Neural crest cell (in vitro differentiated cells): ENCODE results near the gene ZBTB26. TPM values are rescaled to one million over a fixed set of nuclear protein-coding genes. Genes with fewer than 3 reads are reported as not detected.
A peak's percentile ranks its signal among the peaks of the same experiment; 100 is the strongest.

Source experiments
- DNase-seq: peaks from one replicate; pipeline ENCODE4 v3.0.0; 2021; ENCODE audit warnings: low read depth, mixed read lengths, low spot score
- H3K27ac Mint-ChIP-seq: one replicate; pipeline ENCODE4 v1.8.0; 2021; ENCODE audit warnings: mild to moderate bottlenecking, mixed read lengths; ENCODE audit not compliant: unreplicated experiment
- H3K27me3 Mint-ChIP-seq: 2 replicates; pipeline ENCODE4 v1.8.0; 2021; ENCODE audit warnings: low read depth, mild to moderate bottlenecking, mixed read lengths
- H3K36me3 Mint-ChIP-seq: 2 replicates; pipeline ENCODE4 v1.8.0; 2021; ENCODE audit warnings: low read depth, mild to moderate bottlenecking, mixed read lengths
- H3K4me1 Mint-ChIP-seq: 2 replicates; pipeline ENCODE4 v1.8.0; 2021; ENCODE audit warnings: mixed read lengths
- H3K4me3 Mint-ChIP-seq: one replicate; pipeline ENCODE4 v1.8.0; 2021; ENCODE audit warnings: mild to moderate bottlenecking, mixed read lengths
- H3K9me3 Mint-ChIP-seq: 2 replicates; pipeline ENCODE4 v1.8.0; 2021; ENCODE audit warnings: mixed read lengths
- total RNA-seq: library from RNA; stranded (reverse); gene quantifications from 2 replicates; pipeline ENCODE4 v1.2.1, GENCODE V29; 2021
- TF ChIP-seq, protein P1 (sequence below): fragments of 200-600 bp; sonication (generic); conservative IDR thresholded peaks from 2 replicates; pipeline ENCODE4 v1.5.0; 2021; ENCODE audit warnings: antibody characterized with exemption, mild to moderate bottlenecking

Gene ZBTB26
- total RNA-seq, 1 donor from 2014 or later: 13.2 TPM

DNA sequence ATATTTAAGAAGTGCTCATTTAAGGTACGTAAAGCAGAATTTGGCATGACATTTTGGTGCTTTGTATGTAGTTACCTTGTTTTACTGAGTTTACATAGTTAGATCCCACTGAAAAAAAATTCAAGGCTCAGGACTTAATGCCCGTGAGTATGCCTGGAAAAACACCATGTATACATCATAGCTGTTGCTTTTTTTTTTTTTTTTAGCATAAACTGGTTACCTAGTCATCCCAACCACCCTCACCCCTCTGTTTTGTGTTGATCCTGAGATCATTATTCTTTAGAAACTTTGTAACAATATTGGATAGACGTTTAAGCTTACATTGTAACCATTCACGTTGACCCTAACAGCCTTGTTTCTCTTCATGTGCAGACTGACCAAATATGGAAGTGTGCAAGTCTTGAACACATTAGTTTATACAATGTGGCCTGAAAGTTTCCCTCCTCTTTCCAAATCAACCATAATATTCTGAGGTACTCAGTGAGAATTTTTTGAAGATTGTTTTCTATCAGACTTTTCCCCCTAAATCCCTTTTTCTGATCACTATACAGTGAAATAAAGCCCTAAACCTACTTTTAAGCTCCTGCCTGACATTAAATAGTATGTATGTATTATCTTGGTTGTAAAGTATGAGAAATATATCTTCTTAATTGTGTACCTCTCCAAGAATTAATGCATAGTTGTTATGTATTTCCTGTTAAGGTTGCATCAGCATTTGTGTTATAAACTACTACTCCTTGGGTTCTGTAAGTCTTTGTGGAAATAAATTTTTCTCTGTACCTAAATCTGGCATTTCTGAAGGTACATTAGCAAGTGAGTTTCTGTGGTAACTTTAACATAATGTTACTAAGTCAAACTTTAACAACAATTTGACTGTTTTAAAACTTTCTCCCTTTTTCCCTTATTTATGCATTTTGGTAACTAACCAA is 13.9 kb upstream of the ZBTB26 start:
- no peak for DNase-seq
- Mint-ChIP-seq H3K9me3 (no peaks in the 10 kb centered on the region), H3K27me3 (no peaks in the 10 kb centered on the region), H3K36me3 (peaks cover 4% of the 10 kb centered on the region), H3K27ac (no peak overlapping the region), H3K4me1 (peaks cover 59% of the 10 kb centered on the region), H3K4me3 (peak overlapping the region; percentile 75)
- TF ChIP-seq, protein P1, sequence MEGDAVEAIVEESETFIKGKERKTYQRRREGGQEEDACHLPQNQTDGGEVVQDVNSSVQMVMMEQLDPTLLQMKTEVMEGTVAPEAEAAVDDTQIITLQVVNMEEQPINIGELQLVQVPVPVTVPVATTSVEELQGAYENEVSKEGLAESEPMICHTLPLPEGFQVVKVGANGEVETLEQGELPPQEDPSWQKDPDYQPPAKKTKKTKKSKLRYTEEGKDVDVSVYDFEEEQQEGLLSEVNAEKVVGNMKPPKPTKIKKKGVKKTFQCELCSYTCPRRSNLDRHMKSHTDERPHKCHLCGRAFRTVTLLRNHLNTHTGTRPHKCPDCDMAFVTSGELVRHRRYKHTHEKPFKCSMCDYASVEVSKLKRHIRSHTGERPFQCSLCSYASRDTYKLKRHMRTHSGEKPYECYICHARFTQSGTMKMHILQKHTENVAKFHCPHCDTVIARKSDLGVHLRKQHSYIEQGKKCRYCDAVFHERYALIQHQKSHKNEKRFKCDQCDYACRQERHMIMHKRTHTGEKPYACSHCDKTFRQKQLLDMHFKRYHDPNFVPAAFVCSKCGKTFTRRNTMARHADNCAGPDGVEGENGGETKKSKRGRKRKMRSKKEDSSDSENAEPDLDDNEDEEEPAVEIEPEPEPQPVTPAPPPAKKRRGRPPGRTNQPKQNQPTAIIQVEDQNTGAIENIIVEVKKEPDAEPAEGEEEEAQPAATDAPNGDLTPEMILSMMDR: no peak

DNA sequence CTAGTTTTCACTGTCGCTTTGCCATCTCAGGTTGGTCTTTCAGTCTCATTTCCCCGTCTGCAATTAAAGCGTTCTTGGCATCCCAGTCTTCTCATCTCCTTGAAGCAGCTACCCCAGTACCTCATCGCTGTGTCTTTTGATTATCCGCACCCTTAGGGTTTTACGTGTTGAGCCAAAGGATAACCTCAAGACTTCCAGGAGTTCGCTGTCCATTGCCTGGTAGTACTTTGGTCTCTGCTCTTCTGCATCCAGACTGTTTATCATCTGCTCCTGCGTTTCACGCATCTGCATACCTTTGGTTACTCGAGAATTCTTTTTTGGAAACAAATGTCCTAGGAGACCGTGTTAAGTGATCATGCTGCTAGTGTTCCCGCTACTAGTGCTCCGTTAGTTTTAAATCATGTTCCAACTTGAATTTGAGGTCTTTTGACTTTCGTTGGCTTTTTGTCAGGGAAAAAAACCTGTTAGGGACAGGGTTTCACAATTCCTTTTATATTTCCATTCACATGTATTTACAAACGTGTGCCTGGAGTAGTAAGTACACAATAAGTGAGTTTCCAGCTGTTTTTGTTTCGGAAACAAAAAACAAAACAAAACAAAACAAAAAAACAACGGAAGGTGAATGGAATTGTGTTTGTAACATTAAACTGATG is 10.4 kb upstream of the ZBTB26 start:
- H3K36me3 Mint-ChIP-seq: peaks cover 7% of the 10 kb centered on the region
- DNase-seq: no peak
- H3K27me3 Mint-ChIP-seq: no peaks in the 10 kb centered on the region
- TF ChIP-seq, protein P1: no peak
- no peaks in the 10 kb centered on the region for H3K9me3 Mint-ChIP-seq
- peaks cover 34% of the 10 kb centered on the region for H3K4me1 Mint-ChIP-seq
- H3K27ac Mint-ChIP-seq: peak overlapping the region; percentile 91
- H3K4me3 Mint-ChIP-seq: peak overlapping the region; percentile 95

DNA sequence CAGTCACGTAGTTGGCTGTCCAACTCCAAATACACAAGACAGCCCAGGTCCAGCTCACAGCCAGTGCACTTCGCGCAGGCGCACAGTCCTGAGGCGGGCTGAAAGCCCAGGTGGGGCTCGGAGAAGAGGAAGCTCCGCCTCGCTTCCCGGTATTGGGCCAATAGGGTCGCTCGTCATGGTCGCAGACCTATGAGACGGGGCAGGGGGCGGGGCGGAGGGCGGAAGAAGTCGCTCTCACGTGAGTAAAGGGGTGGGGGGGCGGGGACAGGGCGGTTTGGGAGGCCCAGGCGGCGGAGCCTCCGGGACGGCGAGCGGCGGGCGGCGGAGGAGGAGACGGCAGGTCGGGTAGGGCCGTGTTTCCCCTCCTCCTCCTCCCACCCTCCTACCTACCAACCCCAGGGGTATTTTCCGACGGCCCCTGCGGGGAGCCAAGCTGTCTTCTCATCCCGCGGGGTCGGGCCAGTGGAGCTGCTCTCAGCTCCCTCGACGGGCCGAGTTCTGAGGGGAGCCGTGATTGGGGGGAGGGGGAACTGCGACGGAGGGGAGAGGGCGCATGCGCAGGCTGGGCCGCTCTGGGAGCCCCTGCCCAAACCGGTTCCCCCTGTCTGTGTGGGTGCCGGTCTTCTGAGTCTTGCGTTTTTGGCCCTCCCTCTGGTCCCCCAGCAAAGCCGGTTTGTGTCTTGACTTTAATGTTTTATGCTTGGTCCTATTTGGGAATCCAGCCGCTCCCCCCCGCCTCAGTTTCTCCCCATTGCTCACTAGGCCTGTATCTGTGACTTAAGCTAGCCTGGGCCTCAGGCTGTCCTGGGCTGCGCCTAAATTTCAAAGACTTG is 9.7 kb upstream of the ZBTB26 start, which contains the start of gene RABGAP1:
RABGAP1 (plus strand) TSS at position 272 of the 833 bp plus-strand sequence. CDS start 16,040 bp downstream, outside the sequence.
- peak; percentile 91 for DNase-seq
- TF ChIP-seq, protein P1: no peak
- Mint-ChIP-seq H3K27ac (peak within 1 kb of the TSS; percentile 91), H3K27me3 (no peaks in the 10 kb centered on the region), H3K9me3 (no peaks in the 10 kb centered on the region), H3K4me1 (peaks cover 32% of the 10 kb centered on the region), H3K36me3 (peaks cover 7% of the 10 kb centered on the region), H3K4me3 (peak within 1 kb of the TSS; percentile 95)

DNA sequence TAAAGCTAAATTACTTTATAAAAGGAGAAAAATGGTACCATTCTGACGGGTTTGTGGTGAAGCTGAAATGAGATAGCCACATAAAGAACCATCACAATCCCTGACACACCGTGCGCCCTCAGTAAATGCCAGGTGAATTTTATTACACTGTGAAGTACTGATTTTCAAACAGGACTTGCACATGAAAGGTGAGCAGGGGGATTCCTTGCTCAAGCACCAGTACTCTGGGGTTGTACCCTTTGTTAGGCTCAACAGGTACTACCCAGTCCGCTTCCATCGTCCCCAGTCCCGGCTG is 9.1 kb upstream of the ZBTB26 start:
- H3K4me3 Mint-ChIP-seq: peak overlapping the region; percentile 95
- peaks cover 26% of the 10 kb centered on the region for H3K4me1 Mint-ChIP-seq
- TF ChIP-seq, protein P1: no peak
- no peaks in the 10 kb centered on the region for H3K9me3 Mint-ChIP-seq
- H3K27ac Mint-ChIP-seq: no peak overlapping the region
- no peaks in the 10 kb centered on the region for H3K27me3 Mint-ChIP-seq
- DNase-seq: no peak
- peaks cover 5% of the 10 kb centered on the region for H3K36me3 Mint-ChIP-seq

DNA sequence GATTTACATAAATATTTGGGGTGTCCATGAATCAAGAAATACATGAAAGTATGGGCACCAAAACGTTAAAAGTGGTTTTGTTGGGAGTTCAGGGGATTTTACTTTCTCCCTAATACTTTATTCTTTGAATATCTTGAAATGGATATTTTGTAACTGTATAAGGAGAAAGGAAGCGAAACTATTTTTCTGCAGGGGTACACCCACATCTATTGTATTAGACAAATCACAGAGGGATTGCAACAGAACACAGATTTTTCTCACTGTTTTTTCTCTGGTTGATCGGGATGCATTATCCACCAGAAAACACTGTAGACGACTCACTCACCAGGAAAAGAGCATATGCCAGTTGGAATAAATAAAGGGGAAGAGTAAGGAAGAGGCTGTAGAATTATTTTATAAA is 8.3 kb upstream of the ZBTB26 start:
- Mint-ChIP-seq H3K4me3 (peak overlapping the region; percentile 8), H3K9me3 (no peaks in the 10 kb centered on the region), H3K27ac (no peak overlapping the region), H3K27me3 (no peaks in the 10 kb centered on the region), H3K36me3 (peaks cover 6% of the 10 kb centered on the region), H3K4me1 (peaks cover 23% of the 10 kb centered on the region)
- no peak for DNase-seq
- TF ChIP-seq, protein P1: no peak
